Transverse colon (tissue), 4 donors: ENCODE data around the gene SLC25A51. TPM values are rescaled to one million over a fixed set of nuclear protein-coding genes. Genes with fewer than 3 reads are reported as not detected.

Source experiments
- DNase-seq: peaks from one replicate; pipeline ENCODE4 v3.0.0-alpha.2; 2019
- H3K27ac ChIP-seq, 4 donors: fragments of 200-600 bp; sonication (generic); 2 replicates each; pipeline ENCODE4 v1.5.1; 2016 to 2018; ENCODE audit warnings: inconsistent platforms in 4 of 4
- H3K27me3 ChIP-seq: fragments of 200-600 bp; sonication (generic); 2 replicates; pipeline ENCODE4 v1.5.1; 2017; ENCODE audit warnings: inconsistent platforms
- H3K36me3 ChIP-seq, 4 donors: fragments of 200-600 bp; sonication (generic); 2 replicates each; pipeline ENCODE4 v1.5.1; 2017 to 2019; ENCODE audit warnings: inconsistent platforms in 4 of 4
- H3K4me1 ChIP-seq, 4 donors: fragments of 200-600 bp; sonication (generic); 2 replicates each; pipeline ENCODE4 v1.5.1; 2017 to 2020; ENCODE audit warnings: inconsistent platforms in 4 of 4
- H3K4me3 ChIP-seq, 4 donors: fragments of 200-600 bp; sonication (generic); 1 replicate in 1 of 4; 2 replicates in 3 of 4; pipeline versions ENCODE4 v1.5.1 to v1.6.1; 2017 to 2019; ENCODE audit warnings: inconsistent platforms in 4 of 4
- H3K9me3 ChIP-seq, 2 donors: fragments of 200-600 bp; sonication (generic); 2 replicates each; pipeline ENCODE4 v1.5.1; 2017 to 2019; ENCODE audit warnings: inconsistent platforms in 2 of 2
- CTCF ChIP-seq, 5 experiments: fragments of 200-600 bp in 3 of 5; fragments of 450-650 bp in 2 of 5; sonication (generic) in 3 of 5; IDR thresholded peaks; 1 replicate in 2 of 5; 2 replicates in 3 of 5; pipeline ENCODE4 v1.5.1; 2016 to 2017; ENCODE audit warnings: antibody characterized with exemption in 5 of 5, inconsistent platforms in 3 of 5, mild to moderate bottlenecking in 2 of 5, moderate library complexity in 1 of 5
- EP300 ChIP-seq: sonication (generic); formaldehyde crosslinking; IDR thresholded peaks from one replicate; pipeline ENCODE4 v1.6.1; 2017; ENCODE audit warnings: antibody characterized with exemption, low read depth
- POLR2A ChIP-seq: fragments of 450-650 bp; IDR thresholded peaks from one replicate; pipeline ENCODE4 v1.6.1; 2016; ENCODE audit warnings: antibody characterized with exemption, mild to moderate bottlenecking, moderate library complexity
- POLR2AphosphoS5 ChIP-seq, 3 donors: sonication (generic); formaldehyde crosslinking; IDR thresholded peaks; one replicate each; pipeline ENCODE4 v1.6.1; 2016; ENCODE audit warnings: antibody characterized with exemption in 3 of 3
- WGBS, 2 donors: methylation state at CpG; one replicate each; pipeline ENCODE4 v1.1.5; 2018; ENCODE audit warnings: low coverage in 1 of 2; 5-methylcytosine and 5-hydroxymethylcytosine counted together
- in situ Hi-C, 4 donors: fragments of 200-750 bp; cut with MboI; loops; one replicate each; pipeline versions ENCODE4 v1.15.0 to v1.15.1; 2017; ENCODE audit warnings: low sequenced_read_pairs in 3 of 4, low pct_ligation_motif_present in 1 of 4, low pct_unique_long_range_greater_than_20kb in 1 of 4
- intact Hi-C: fragments of 100-400 bp; cut with DNase I; formaldehyde crosslinking; loops from one replicate; pipeline ENCODE4 v1.15.1; 2023; ENCODE audit warnings: low total_unique reads
- total RNA-seq, 4 donors: library from RNA; depleted of rRNA; stranded (reverse); fragments of >200 nt; gene quantifications; one replicate each; pipeline ENCODE4 v1.1.0, GENCODE V29; 2016

The SLC25A51 gene
- total RNA-seq, 4 donors from 2014 or later, result 15.7 to 30.0 (median 24.1) TPM

- in situ Hi-C loops, result loop anchor here (5.0 to 25.0 kb wide), 8 partner anchors 154 to 504 kb away; partner anchors contain the start of genes TOMM5 (in 2 of the 4), FBXO10 (in 1 of the 4), IGFBPL1 (in 1 of the 4) and POLR1E (in 1 of the 4)
- Histone ChIP-seq H3K9me3 (no peaks in the 10 kb centered on the region), H3K36me3 (no peaks in the 10 kb centered on the region), H3K4me1 (peaks cover 5 to 9% (median 8%) of the 10 kb centered on the region in 4 donors), H3K27me3 (no peaks in the 10 kb centered on the region), H3K27ac (no peak overlapping the region), H3K4me3 (no peak overlapping the region)
- TF ChIP-seq EP300 (no peak), POLR2A (no peak), CTCF (IDR thresholded peaks at IDR 0.05) (no peak), POLR2AphosphoS5 (IDR thresholded peaks at IDR 0.05) (no peak)
- WGBS, 2 donors, result 87 to 92% methylated on average over 4 of the region's 4 CpGs
- intact Hi-C loops, result no loop called here
- no peak for DNase-seq
These were observed 4.4 kb upstream of the SLC25A51 start for GRCh38 chr9:37908283-37908682.

GRCh38 chr9:37906312-37907239, 2.6 kb upstream of the SLC25A51 start:
- in situ Hi-C loops (loop anchor here (5.0 to 25.0 kb wide), 8 partner anchors 156 to 506 kb away; partner anchors contain the start of genes TOMM5 (in 2 of the 4), FBXO10 (in 1 of the 4), IGFBPL1 (in 1 of the 4) and POLR1E (in 1 of the 4)), intact Hi-C loops (no loop called here)
- TF ChIP-seq POLR2AphosphoS5 (IDR thresholded peaks at IDR 0.05) (no peak), POLR2A (no peak), EP300 (no peak), CTCF (IDR thresholded peaks at IDR 0.05) (no peak)
- peaks cover 13 to 23% (median 21%) of the 10 kb centered on the region in 4 donors for H3K4me1 ChIP-seq
- no peaks in the 10 kb centered on the region for H3K36me3 ChIP-seq
- no peaks in the 10 kb centered on the region for H3K9me3 ChIP-seq
- no peaks in the 10 kb centered on the region for H3K27me3 ChIP-seq
- H3K4me3 ChIP-seq, result no peak overlapping the region
- DNase-seq, result no peak
- WGBS, 2 donors, result 85 to 88% methylated on average over 4 to 11 of the region's 11 CpGs
- H3K27ac ChIP-seq, result no peak overlapping the region

- Histone ChIP-seq H3K4me1 (peaks cover 13 to 23% (median 21%) of the 10 kb centered on the region in 4 donors), H3K27me3 (no peaks in the 10 kb centered on the region), H3K4me3 (no peak overlapping the region), H3K9me3 (no peaks in the 10 kb centered on the region), H3K36me3 (no peaks in the 10 kb centered on the region), H3K27ac (no peak overlapping the region)
- intact Hi-C loops, result no loop called here
- WGBS, 2 donors, result 80 to 90% methylated on average over 2 to 4 of the region's 4 CpGs
- TF ChIP-seq POLR2A (no peak), EP300 (no peak), POLR2AphosphoS5 (IDR thresholded peaks at IDR 0.05) (no peak), CTCF (IDR thresholded peaks at IDR 0.05) (no peak)
- DNase-seq, result no peak
- in situ Hi-C loops, result loop anchor here (5.0 to 25.0 kb wide), 8 partner anchors 157 to 507 kb away; partner anchors contain the start of genes TOMM5 (in 2 of the 4), FBXO10 (in 1 of the 4), IGFBPL1 (in 1 of the 4) and POLR1E (in 1 of the 4)
These were observed 1.8 kb upstream of the SLC25A51 start for GRCh38 chr9:37905776-37906175.

GRCh38 chr9:37905131-37905505, 1.2 kb upstream of the SLC25A51 start:
- no peaks in the 10 kb centered on the region for H3K9me3 ChIP-seq
- H3K4me3 ChIP-seq, result peak overlapping the region in 2 of 4 donors; percentile 86 to 94
- peaks cover 13 to 23% (median 21%) of the 10 kb centered on the region in 4 donors for H3K4me1 ChIP-seq
- H3K27me3 ChIP-seq, result no peaks in the 10 kb centered on the region
- no peak for TF ChIP-seq POLR2AphosphoS5 (IDR thresholded peaks at IDR 0.05)
- TF ChIP-seq CTCF (IDR thresholded peaks at IDR 0.05), result no peak
- no peak for TF ChIP-seq POLR2A
- TF ChIP-seq EP300, result no peak
- in situ Hi-C loops (loop anchor here (5.0 to 25.0 kb wide), 8 partner anchors 157 to 507 kb away; partner anchors contain the start of genes TOMM5 (in 2 of the 4), FBXO10 (in 1 of the 4), IGFBPL1 (in 1 of the 4) and POLR1E (in 1 of the 4)), intact Hi-C loops (no loop called here)
- no peak for DNase-seq
- H3K27ac ChIP-seq, result peak overlapping the region in 2 of 4 donors; percentile 89 to 97
- 88 to 96% methylated on average over 4 to 10 of the region's 10 CpGs for WGBS, 2 donors
- H3K36me3 ChIP-seq, result no peaks in the 10 kb centered on the region
